ENCODE results near the gene SHROOM1.

- no peak for TF ChIP-seq CTCF (IDR thresholded peaks at IDR 0.05)
- no peak for TF ChIP-seq POLR2A (IDR thresholded peaks at IDR 0.05)
- TF ChIP-seq POLR2AphosphoS5 (IDR thresholded peaks at IDR 0.05) = no peak
Measured at GRCh38 chr5:132773114-132773513, 57.3 kb downstream of the SHROOM1 start.

All from prostate gland (tissue), 2 donors.